ENCODE measurements around the gene GATB.

GRCh38 chr4:151744614-151745013 lies 16.2 kb downstream of the GATB start:
- TF ChIP-seq POLR2A (IDR thresholded peaks at IDR 0.05) (no peak), CTCF (IDR thresholded peaks at IDR 0.05) (no peak)

All from tibial nerve (tissue), 3 donors.